Caco-2 (cell line): ENCODE results near the gene KREMEN1. TPM values are rescaled to one million over a fixed set of nuclear protein-coding genes. Genes with fewer than 3 reads are reported as not detected.

Experiments used
- BruUV-seq: library from RNA; stranded (reverse); fragments of 400-500 nt; replicated peaks from 2 replicates; lab custom pipeline; 2021; lab: Mats Ljungman, UMichigan
- CTCF ChIA-PET: fragments of 300-600 bp; sonication (Branson Sonifier 250); formaldehyde crosslinking; loops from one replicate; lab custom pipeline; 2022; ENCODE audit warnings: antibody characterized with exemption; lab: Charles Lee
- POLR2A ChIA-PET: fragments of 300-600 bp; sonication (Branson Sonifier 250); formaldehyde crosslinking; loops from one replicate; lab custom pipeline; 2022; ENCODE audit warnings: antibody characterized with exemption; lab: Charles Lee
- DNase-seq, 2 experiments: peaks; one replicate each; pipeline versions ENCODE4 v3.0.0 to v3.0.0-alpha.2; 2020 to 2022
- H3K27me3 ChIP-seq: replicated peaks from 2 replicates; pipeline ENCODE4 v1.6.0; 2011; ENCODE audit warnings: low read length; ENCODE audit not compliant: control insufficient read depth, insufficient read depth
- H3K36me3 ChIP-seq: 2 replicates; pipeline ENCODE4 v1.5.1; 2011; ENCODE audit warnings: low read length; ENCODE audit not compliant: control insufficient read depth, insufficient read depth
- H3K4me1 ChIP-seq: fragments of 250-450 bp; sonication (Bioruptor Pico); 2 replicates; pipeline ENCODE4 v1.5.1; 2020; ENCODE audit warnings: mild to moderate bottlenecking
- H3K4me3 ChIP-seq: 2 replicates; pipeline ENCODE4 v1.5.1; 2011; ENCODE audit warnings: low read depth, mild to moderate bottlenecking, control low read depth, low read length
- H3K9me3 ChIP-seq: fragments of 250-450 bp; sonication (Bioruptor Pico); 2 replicates; pipeline ENCODE4 v1.5.1; 2020; ENCODE audit warnings: mild to moderate bottlenecking, moderate library complexity
- H3K27ac Mint-ChIP-seq: one replicate; pipeline ENCODE4 v1.8.0; 2022; ENCODE audit warnings: mixed read lengths; ENCODE audit not compliant: unreplicated experiment
- H3K27me3 Mint-ChIP-seq: one replicate; pipeline ENCODE4 v1.8.0; 2022; ENCODE audit warnings: mixed read lengths; ENCODE audit not compliant: insufficient read depth, unreplicated experiment
- H3K36me3 Mint-ChIP-seq: one replicate; pipeline ENCODE4 v1.8.0; 2022; ENCODE audit warnings: mild to moderate bottlenecking, mixed read lengths; ENCODE audit not compliant: insufficient read depth, unreplicated experiment
- H3K4me1 Mint-ChIP-seq: one replicate; pipeline ENCODE4 v1.8.0; 2022; ENCODE audit warnings: low read depth, mixed read lengths; ENCODE audit not compliant: unreplicated experiment
- H3K4me3 Mint-ChIP-seq: one replicate; pipeline ENCODE4 v1.8.0; 2022; ENCODE audit warnings: mild to moderate bottlenecking, moderate library complexity, mixed read lengths; ENCODE audit not compliant: unreplicated experiment
- H3K9me3 Mint-ChIP-seq: one replicate; pipeline ENCODE4 v1.8.0; 2022; ENCODE audit warnings: mixed read lengths; ENCODE audit not compliant: unreplicated experiment
- intact Hi-C: fragments of 100-400 bp; cut with micrococcal nuclease; formaldehyde crosslinking; loops from one replicate; pipeline ENCODE4 v1.10.0; 2022; ENCODE audit not compliant: unreplicated experiment
- total RNA-seq: library from RNA; stranded (reverse); gene quantifications from 2 replicates; pipeline ENCODE4 v1.2.3, GENCODE V29; 2022
- TF ChIP-seq, protein P1 (sequence below), 2 experiments: fragments of 200-600 bp in 1 of 2; IDR thresholded peaks; 1 replicate in 1 of 2; 2 replicates in 1 of 2; pipeline versions ENCODE4 v1.5.1 to v1.8.0; 2011 to 2022; ENCODE audit warnings: antibody characterized with exemption in 1 of 2, control low read depth in 1 of 2, inconsistent platforms in 1 of 2, low read depth in 1 of 2, low read length in 1 of 2, mild to moderate bottlenecking in 1 of 2, moderate library complexity in 1 of 2; ENCODE audit not compliant: insufficient read depth in 1 of 2, severe bottlenecking in 1 of 2, unreplicated experiment in 1 of 2

KREMEN1 gene
- total RNA-seq, 1 experiment from 2014 or later: 29.7 TPM

GRCh38 chr22:29054251-29054767, 18.5 kb upstream of the KREMEN1 start:
- Mint-ChIP-seq H3K4me3 (no peak overlapping the region), H3K27ac (no peak overlapping the region), H3K4me1 (peaks cover 16% of the 10 kb centered on the region), H3K36me3 (peaks cover 75% of the 10 kb centered on the region), H3K27me3 (no peaks in the 10 kb centered on the region), H3K9me3 (no peaks in the 10 kb centered on the region)
- DNase-seq: no peak
- no peak overlapping the region for H3K4me3 ChIP-seq
- BruUV-seq: no TSS peak
- H3K27me3 ChIP-seq: no peaks in the 10 kb centered on the region
- POLR2A ChIA-PET: no interaction called here
- CTCF ChIA-PET: interaction anchor here (1.3 kb wide), 1 partner anchor 100 kb away, joined by 3 read pairs; no protein-coding TSS in a partner anchor
- intact Hi-C loops: no loop called here
- H3K36me3 ChIP-seq: peaks cover 1% of the 10 kb centered on the region
- H3K9me3 ChIP-seq: no peaks in the 10 kb centered on the region
- TF ChIP-seq, protein P1, sequence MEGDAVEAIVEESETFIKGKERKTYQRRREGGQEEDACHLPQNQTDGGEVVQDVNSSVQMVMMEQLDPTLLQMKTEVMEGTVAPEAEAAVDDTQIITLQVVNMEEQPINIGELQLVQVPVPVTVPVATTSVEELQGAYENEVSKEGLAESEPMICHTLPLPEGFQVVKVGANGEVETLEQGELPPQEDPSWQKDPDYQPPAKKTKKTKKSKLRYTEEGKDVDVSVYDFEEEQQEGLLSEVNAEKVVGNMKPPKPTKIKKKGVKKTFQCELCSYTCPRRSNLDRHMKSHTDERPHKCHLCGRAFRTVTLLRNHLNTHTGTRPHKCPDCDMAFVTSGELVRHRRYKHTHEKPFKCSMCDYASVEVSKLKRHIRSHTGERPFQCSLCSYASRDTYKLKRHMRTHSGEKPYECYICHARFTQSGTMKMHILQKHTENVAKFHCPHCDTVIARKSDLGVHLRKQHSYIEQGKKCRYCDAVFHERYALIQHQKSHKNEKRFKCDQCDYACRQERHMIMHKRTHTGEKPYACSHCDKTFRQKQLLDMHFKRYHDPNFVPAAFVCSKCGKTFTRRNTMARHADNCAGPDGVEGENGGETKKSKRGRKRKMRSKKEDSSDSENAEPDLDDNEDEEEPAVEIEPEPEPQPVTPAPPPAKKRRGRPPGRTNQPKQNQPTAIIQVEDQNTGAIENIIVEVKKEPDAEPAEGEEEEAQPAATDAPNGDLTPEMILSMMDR (IDR thresholded peaks at IDR 0.05; ENCODE audit: insufficient read depth in 1 of 2, low read depth in 1 of 2, low read length in 1 of 2, severe bottlenecking in 1 of 2, unreplicated experiment in 1 of 2): no peak
- H3K4me1 ChIP-seq: no peaks in the 10 kb centered on the region

DNA sequence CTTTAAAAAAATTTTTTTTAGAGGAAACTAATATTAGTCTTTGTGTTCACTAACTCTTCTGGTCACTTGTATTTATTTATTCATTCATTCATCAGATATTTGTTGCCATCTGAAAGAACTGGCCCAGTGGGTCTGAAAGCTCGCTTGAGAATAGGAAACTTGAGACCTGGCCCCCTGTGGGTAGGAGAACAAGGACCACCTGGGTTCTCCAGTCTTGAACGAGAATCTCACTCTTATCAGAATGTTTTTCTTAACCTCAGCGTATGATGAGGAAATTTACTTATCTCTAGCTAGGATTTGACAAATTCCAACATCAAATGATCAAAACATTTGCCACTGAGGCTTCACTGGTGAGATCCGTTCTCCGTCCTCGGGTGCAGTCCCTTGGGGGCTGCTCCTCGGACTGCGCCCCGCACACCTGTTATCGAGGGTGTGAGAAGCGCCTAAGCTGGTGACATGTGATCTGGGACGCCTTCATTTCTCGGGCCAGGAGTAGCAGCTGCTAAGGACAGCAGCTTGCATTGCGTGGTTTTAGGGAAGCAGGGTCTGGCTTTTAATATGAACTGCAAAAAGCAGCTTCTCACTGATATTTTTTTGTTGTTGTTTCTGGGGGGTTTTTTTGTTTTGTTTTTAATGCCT, 17.5 kb upstream of the KREMEN1 start:
- Histone ChIP-seq H3K4me3 (no peak overlapping the region), H3K36me3 (peaks cover 1% of the 10 kb centered on the region), H3K27me3 (no peaks in the 10 kb centered on the region), H3K4me1 (no peaks in the 10 kb centered on the region), H3K9me3 (no peaks in the 10 kb centered on the region)
- no peak for DNase-seq
- no peaks in the 10 kb centered on the region for H3K27me3 Mint-ChIP-seq
- H3K4me3 Mint-ChIP-seq: no peak overlapping the region
- ChIA-PET POLR2A (no interaction called here), CTCF (no interaction called here)
- no TSS peak for BruUV-seq
- H3K36me3 Mint-ChIP-seq: peaks cover 72% of the 10 kb centered on the region
- peaks cover 16% of the 10 kb centered on the region for H3K4me1 Mint-ChIP-seq
- intact Hi-C loops: no loop called here
- H3K9me3 Mint-ChIP-seq: no peaks in the 10 kb centered on the region
- TF ChIP-seq, protein P1 (IDR thresholded peaks at IDR 0.05; ENCODE audit: insufficient read depth in 1 of 2, low read depth in 1 of 2, low read length in 1 of 2, severe bottlenecking in 1 of 2, unreplicated experiment in 1 of 2): no peak
- H3K27ac Mint-ChIP-seq: no peak overlapping the region

DNA sequence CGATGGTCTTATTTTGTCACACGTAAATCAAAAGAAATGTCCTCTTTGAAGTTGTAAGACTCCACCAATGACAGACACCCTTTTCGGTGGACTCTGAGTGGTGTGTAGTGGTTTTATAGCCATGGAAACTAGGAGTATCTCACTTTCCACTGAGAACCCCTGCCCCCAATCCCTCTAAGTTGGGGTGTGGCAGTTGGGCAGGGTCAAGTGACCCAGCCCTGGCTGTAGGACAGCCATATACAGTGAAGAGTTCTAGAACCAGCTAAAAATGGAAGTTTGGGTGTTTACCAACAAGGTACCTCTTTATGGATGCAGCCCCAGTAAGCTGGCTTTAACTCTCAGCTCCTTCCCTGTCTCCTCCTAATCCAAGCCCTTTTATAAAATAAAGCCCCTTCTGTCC, 16.4 kb upstream of the KREMEN1 start:
- Mint-ChIP-seq H3K4me1 (peaks cover 17% of the 10 kb centered on the region), H3K9me3 (no peaks in the 10 kb centered on the region), H3K27me3 (no peaks in the 10 kb centered on the region), H3K36me3 (peaks cover 75% of the 10 kb centered on the region), H3K27ac (no peak overlapping the region), H3K4me3 (no peak overlapping the region)
- H3K36me3 ChIP-seq: peaks cover 1% of the 10 kb centered on the region; the same call in 1 of the 2 replicates
- POLR2A ChIA-PET: no interaction called here
- no peaks in the 10 kb centered on the region for H3K9me3 ChIP-seq
- TF ChIP-seq, protein P1 (IDR thresholded peaks at IDR 0.05; ENCODE audit: insufficient read depth in 1 of 2, low read depth in 1 of 2, low read length in 1 of 2, severe bottlenecking in 1 of 2, unreplicated experiment in 1 of 2): no peak
- H3K27me3 ChIP-seq: no peaks in the 10 kb centered on the region
- CTCF ChIA-PET: no interaction called here
- intact Hi-C loops: no loop called here
- H3K4me3 ChIP-seq: no peak overlapping the region
- no peaks in the 10 kb centered on the region for H3K4me1 ChIP-seq
- BruUV-seq: no TSS peak
- DNase-seq: no peak
